Middle frontal gyrus (tissue), 1 donor: ENCODE measurements around the gene PRG3.
A peak's percentile ranks its signal among the peaks of the same experiment; 100 is the strongest.
"Not testable (repeated sequence)": the region's sequence is repeated elsewhere in the genome, so short reads cannot be mapped to it uniquely, and the experiment has no call there.

Experiments used
- DNase-seq: peaks from one replicate; pipeline ENCODE4 v3.0.0-alpha.2; 2015; ENCODE audit warnings: low spot score; ENCODE audit errors: extremely low spot score

PRG3 gene

GRCh38 chr11:57361420-57361819 is 19.5 kb downstream of the PRG3 start:
- DNase-seq: not testable (repeated sequence)

- DNase-seq: no peak
Observed at GRCh38 chr11:57360991-57361390, 20.0 kb downstream of the PRG3 start.

- no peak for DNase-seq
Observed at GRCh38 chr11:57359896-57360690, 20.9 kb downstream of the PRG3 start.

- no peak for DNase-seq
Observed at GRCh38 chr11:57359396-57359795, 21.6 kb downstream of the PRG3 start.

GRCh38 chr11:57358991-57359390 is 22.0 kb downstream of the PRG3 start:
- no peak for DNase-seq

- no peak for DNase-seq
Observed at GRCh38 chr11:57358543-57358961, 22.4 kb downstream of the PRG3 start.

- DNase-seq: no peak
Observed at GRCh38 chr11:57357856-57358255, 23.1 kb downstream of the PRG3 start.

GRCh38 chr11:57357310-57357709 is 23.6 kb downstream of the PRG3 start:
- DNase-seq: no peak

- no peak for DNase-seq
Observed at GRCh38 chr11:57356268-57356667, 24.7 kb downstream of the PRG3 start.

GRCh38 chr11:57354699-57355098 is 26.3 kb downstream of the PRG3 start:
- DNase-seq: no peak

- DNase-seq: no peak
Observed at GRCh38 chr11:57353852-57354251, 27.1 kb downstream of the PRG3 start.

GRCh38 chr11:57353446-57353845 is 27.5 kb downstream of the PRG3 start:
- DNase-seq: no peak

GRCh38 chr11:57353036-57353435 is 27.9 kb downstream of the PRG3 start:
- DNase-seq: no peak

GRCh38 chr11:57349491-57350274 is 31.3 kb downstream of the PRG3 start:
- no peak for DNase-seq

GRCh38 chr11:57348636-57349313 is 32.2 kb downstream of the PRG3 start:
- DNase-seq: no peak

GRCh38 chr11:57348052-57348451 is 32.9 kb downstream of the PRG3 start:
- DNase-seq: no peak

GRCh38 chr11:57347336-57347735 is 33.6 kb downstream of the PRG3 start:
- no peak for DNase-seq

- peak; percentile 57 for DNase-seq
Observed at GRCh38 chr11:57345555-57346211, 35.3 kb downstream of the PRG3 start.

GRCh38 chr11:57344826-57345225 is 36.1 kb downstream of the PRG3 start:
- DNase-seq: no peak

- DNase-seq: no peak
Observed at GRCh38 chr11:57343825-57344224, 37.1 kb downstream of the PRG3 start.

GRCh38 chr11:57342702-57343101 is 38.2 kb downstream of the PRG3 start:
- no peak for DNase-seq
